Effector memory CD8-positive, alpha-beta T cell (primary cell): ENCODE results near the gene LIMS1.

Experiments
- ATAC-seq: fragments of 150-1000 bp; cut with Tn5 transposase; replicated peaks from 2 replicates; pipeline ENCODE4 v1.10.0; 2021; ENCODE audit warnings: mild to moderate bottlenecking, moderate library complexity
- DNase-seq, 3 experiments: peaks; one replicate each; pipeline ENCODE4 v3.0.0; 2021
- H3K27ac Mint-ChIP-seq, 2 donors: one replicate each; pipeline ENCODE4 v1.8.0; 2022; ENCODE audit warnings: mild to moderate bottlenecking in 2 of 2, mixed read lengths in 2 of 2, moderate library complexity in 2 of 2
- H3K27me3 Mint-ChIP-seq, 2 donors: one replicate each; pipeline ENCODE4 v1.8.0; 2022; ENCODE audit warnings: mixed read lengths in 2 of 2
- H3K36me3 Mint-ChIP-seq: one replicate; pipeline ENCODE4 v1.8.0; 2022; ENCODE audit warnings: mild to moderate bottlenecking, moderate library complexity, mixed read lengths; ENCODE audit not compliant: insufficient read depth
- H3K4me1 Mint-ChIP-seq, 2 donors: one replicate each; pipeline ENCODE4 v1.8.0; 2022; ENCODE audit warnings: low read depth in 2 of 2, mixed read lengths in 2 of 2
- H3K4me3 Mint-ChIP-seq, 2 donors: one replicate each; pipeline ENCODE4 v1.8.0; 2022; ENCODE audit warnings: mild to moderate bottlenecking in 2 of 2, mixed read lengths in 2 of 2, moderate library complexity in 2 of 2
- H3K9me3 Mint-ChIP-seq, 2 donors: one replicate each; pipeline ENCODE4 v1.8.0; 2022; ENCODE audit warnings: mixed read lengths in 2 of 2

The LIMS1 gene

DNA sequence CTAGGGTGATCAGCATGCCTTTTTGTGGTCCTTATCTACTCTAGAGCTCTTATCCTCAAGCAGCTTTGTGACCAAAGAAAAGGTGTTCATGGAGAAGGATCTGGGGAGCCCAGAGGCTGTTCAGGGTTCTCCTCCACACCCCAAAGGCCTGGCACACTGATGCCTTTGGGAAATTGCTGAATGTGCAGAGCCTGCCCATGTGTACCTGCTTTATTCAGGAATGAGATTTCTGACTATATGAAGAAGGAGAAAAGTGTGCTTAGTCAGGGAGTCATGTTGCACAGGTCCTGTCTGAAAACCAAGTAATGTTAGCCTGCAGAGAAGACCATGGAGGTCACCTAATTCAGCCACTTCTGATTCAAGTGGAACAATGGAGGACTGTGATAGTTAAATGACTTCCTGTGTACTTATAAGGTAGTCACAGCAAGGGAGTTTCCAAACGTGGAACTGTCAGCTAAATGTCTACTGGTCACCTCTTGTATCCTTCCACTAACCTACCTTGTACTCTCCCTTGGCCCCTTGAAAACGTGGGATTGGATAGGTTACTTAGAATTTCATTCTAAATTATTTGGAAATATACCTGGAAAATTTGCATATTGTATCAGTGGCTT is 81.3 kb downstream of the LIMS1 start:
- ATAC-seq (no peak), DNase-seq (no peak)
- no peaks in the 10 kb centered on the region for H3K27me3 Mint-ChIP-seq
- H3K9me3 Mint-ChIP-seq = no peaks in the 10 kb centered on the region
- H3K36me3 Mint-ChIP-seq = peaks cover 9% of the 10 kb centered on the region
- peak overlapping the region; percentile 81 to 89 for H3K27ac Mint-ChIP-seq
- peak overlapping the region in 1 of 2 donors; percentile 19 for H3K4me3 Mint-ChIP-seq
- H3K4me1 Mint-ChIP-seq = peaks cover 50 to 80% of the 10 kb centered on the region in 2 donors

DNA sequence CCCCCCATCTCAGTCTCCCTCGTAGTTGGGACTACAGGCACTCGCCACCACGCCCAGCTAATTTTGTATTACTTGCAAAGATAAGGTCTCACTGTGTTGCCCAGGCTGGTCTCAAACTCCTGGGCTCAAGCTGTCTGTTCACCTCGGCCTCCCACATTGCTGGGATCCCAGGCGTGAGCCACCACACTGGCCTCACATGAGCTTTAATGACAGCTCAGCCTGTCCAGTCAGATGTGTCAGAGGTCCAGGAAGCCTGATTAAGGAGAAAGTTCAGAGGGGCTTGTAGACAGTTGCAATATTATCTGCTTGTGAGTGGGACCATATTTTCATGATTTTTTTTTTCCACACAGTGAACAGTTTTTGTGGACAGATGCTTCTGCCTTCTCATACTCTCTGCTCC is 82.0 kb downstream of the LIMS1 start:
- Mint-ChIP-seq H3K4me1 (peaks cover 55 to 79% of the 10 kb centered on the region in 2 donors), H3K27ac (peak overlapping the region in 1 of 2 donors; percentile 89), H3K4me3 (no peak overlapping the region), H3K36me3 (peaks cover 7% of the 10 kb centered on the region), H3K27me3 (no peaks in the 10 kb centered on the region), H3K9me3 (no peaks in the 10 kb centered on the region)
- ATAC-seq (no peak), DNase-seq (no peak)

DNA sequence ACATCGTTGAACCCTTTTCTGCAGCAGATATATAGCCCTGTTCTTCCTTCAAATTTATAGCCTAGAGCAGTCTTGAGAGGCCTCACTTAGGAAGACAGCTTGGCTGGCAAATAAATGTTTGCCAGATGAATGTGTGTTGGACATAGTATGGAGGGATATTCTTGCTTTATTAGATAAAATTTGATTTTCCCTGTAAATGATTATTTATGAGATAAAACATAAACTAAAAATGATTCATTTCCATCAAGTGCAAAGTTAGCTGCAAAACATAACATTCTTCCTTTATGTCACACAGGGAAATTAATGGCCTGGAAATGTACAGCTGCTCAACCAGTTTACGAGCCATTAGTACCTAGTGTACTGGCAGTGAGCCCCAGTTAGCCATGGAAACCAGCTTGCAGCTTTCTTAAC is 82.5 kb downstream of the LIMS1 start:
- Mint-ChIP-seq H3K27ac (peak overlapping the region in 1 of 2 donors; percentile 89), H3K9me3 (no peaks in the 10 kb centered on the region), H3K36me3 (peaks cover 12% of the 10 kb centered on the region), H3K27me3 (no peaks in the 10 kb centered on the region), H3K4me1 (peaks cover 58 to 83% of the 10 kb centered on the region in 2 donors), H3K4me3 (no peak overlapping the region)
- no peak for DNase-seq
- ATAC-seq = no peak

DNA sequence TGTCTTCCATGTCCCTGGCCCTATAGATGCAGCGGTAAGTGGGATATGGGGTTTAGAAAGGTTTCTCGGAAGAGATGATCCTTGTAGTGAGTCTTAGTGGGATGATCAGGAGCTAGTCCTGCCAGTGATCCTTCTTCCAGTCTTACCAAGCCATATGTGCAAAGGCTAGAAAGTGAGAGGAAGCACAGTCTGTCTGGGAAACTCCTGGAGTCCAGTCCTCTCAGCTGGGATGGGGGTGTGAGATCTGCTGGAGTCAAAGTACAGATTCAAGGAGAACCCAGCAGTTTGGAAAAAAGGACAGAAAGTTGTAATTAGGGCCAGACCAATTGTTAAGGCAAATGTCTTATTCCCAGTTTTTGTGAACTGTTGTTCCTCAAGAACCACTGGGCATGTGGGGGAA is 83.3 kb downstream of the LIMS1 start:
- H3K9me3 Mint-ChIP-seq = no peaks in the 10 kb centered on the region
- H3K36me3 Mint-ChIP-seq = peaks cover 13% of the 10 kb centered on the region
- peaks cover 52 to 77% of the 10 kb centered on the region in 2 donors for H3K4me1 Mint-ChIP-seq
- H3K27ac Mint-ChIP-seq = peak overlapping the region in 1 of 2 donors; percentile 47
- DNase-seq (no peak), ATAC-seq (no peak)
- no peaks in the 10 kb centered on the region for H3K27me3 Mint-ChIP-seq
- H3K4me3 Mint-ChIP-seq = no peak overlapping the region

DNA sequence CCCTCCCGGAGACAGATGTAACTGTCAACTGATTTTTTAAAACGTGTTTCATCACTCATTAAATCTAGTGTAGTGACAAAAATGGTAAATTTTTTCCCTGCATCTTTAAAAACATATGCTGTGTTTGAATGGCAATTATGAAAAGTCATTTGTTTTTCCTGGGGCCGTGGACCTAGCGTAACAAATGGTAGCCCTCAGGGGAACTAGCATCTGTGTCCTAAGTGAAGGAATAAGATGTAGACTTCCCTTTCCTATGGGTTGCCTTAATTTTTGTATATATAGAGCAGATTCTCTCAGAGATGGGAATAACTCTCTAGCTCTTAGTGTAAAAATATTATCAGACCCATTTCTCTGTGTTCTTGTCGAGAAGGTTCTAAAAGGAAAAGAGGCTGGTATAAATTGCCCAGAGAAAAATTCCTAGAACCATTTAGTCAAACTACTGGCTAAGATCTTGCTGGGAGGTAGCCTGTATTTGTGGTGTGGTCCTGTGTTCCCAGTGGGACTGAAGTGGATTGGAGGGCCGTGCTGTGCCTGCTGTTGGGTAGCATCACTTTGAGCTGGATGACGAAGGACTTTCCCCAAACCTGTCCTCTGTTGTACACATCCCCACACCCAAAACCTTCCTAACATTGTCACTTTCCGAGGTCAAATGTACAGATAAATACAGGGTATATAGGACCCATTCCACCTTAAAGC is 85.8 kb downstream of the LIMS1 start:
- peaks cover 9% of the 10 kb centered on the region for H3K36me3 Mint-ChIP-seq
- ATAC-seq (no peak), DNase-seq (no peak)
- H3K9me3 Mint-ChIP-seq = no peaks in the 10 kb centered on the region
- peak overlapping the region; percentile 90 to 93 for H3K27ac Mint-ChIP-seq
- H3K4me1 Mint-ChIP-seq = peaks cover 37 to 57% of the 10 kb centered on the region in 2 donors
- H3K4me3 Mint-ChIP-seq = peak overlapping the region; percentile 27 to 86
- H3K27me3 Mint-ChIP-seq = no peaks in the 10 kb centered on the region

DNA sequence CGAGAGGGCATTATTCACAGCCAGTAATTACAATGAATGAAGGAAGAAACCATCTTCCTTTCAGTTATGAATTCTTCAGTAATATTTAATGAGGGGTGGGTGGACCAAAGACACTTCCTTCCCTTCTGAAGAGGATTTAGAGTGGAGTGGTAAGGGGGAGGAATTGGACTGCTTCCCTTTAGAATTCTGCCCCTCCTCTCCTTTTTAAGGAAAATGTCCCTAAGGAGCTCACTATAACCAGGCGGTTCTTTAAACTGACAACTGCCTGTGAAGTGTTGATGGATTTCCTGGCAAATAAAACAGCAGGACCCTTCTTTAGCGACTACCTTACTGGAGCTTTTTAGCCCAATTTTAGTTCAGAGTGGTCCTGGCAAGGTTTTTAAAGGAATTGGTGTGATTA is 86.4 kb downstream of the LIMS1 start:
- Mint-ChIP-seq H3K4me3 (peak overlapping the region; percentile 82 to 86), H3K27me3 (no peaks in the 10 kb centered on the region), H3K4me1 (peaks cover 36 to 58% of the 10 kb centered on the region in 2 donors), H3K36me3 (peaks cover 9% of the 10 kb centered on the region), H3K9me3 (no peaks in the 10 kb centered on the region), H3K27ac (peak overlapping the region; percentile 90 to 93)
- DNase-seq = no peak
- ATAC-seq = no peak

DNA sequence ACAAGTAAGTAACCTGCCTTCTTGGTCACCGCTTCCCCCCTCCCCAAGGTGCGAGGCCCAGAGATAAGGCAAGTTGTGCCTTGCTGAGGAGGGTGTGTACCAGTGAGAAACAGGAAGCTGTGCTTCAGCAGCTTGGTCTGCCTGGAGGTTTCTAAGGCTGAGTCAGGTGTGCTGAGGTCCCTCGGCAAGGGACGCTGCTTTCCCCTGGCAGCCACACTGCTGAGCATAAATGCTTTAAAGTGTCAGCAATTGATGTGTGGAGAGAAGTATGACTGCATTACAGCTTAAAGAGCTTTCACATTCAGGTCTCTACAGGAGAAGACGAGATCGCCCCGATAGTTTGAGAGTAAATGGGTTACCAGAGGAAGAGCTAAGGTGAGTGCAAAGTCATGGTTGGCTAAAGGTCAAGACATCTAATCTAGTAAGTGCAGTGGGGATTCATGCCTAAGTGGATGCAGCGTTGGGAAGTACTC is 86.9 kb downstream of the LIMS1 start:
- Mint-ChIP-seq H3K4me3 (peak overlapping the region; percentile 82 to 86), H3K4me1 (peaks cover 33 to 57% of the 10 kb centered on the region in 2 donors), H3K27ac (peak overlapping the region; percentile 90 to 93), H3K36me3 (peaks cover 9% of the 10 kb centered on the region), H3K9me3 (no peaks in the 10 kb centered on the region), H3K27me3 (no peaks in the 10 kb centered on the region)
- ATAC-seq = peak; percentile 98
- peak; percentile 58 to 66 (median 58) for DNase-seq

DNA sequence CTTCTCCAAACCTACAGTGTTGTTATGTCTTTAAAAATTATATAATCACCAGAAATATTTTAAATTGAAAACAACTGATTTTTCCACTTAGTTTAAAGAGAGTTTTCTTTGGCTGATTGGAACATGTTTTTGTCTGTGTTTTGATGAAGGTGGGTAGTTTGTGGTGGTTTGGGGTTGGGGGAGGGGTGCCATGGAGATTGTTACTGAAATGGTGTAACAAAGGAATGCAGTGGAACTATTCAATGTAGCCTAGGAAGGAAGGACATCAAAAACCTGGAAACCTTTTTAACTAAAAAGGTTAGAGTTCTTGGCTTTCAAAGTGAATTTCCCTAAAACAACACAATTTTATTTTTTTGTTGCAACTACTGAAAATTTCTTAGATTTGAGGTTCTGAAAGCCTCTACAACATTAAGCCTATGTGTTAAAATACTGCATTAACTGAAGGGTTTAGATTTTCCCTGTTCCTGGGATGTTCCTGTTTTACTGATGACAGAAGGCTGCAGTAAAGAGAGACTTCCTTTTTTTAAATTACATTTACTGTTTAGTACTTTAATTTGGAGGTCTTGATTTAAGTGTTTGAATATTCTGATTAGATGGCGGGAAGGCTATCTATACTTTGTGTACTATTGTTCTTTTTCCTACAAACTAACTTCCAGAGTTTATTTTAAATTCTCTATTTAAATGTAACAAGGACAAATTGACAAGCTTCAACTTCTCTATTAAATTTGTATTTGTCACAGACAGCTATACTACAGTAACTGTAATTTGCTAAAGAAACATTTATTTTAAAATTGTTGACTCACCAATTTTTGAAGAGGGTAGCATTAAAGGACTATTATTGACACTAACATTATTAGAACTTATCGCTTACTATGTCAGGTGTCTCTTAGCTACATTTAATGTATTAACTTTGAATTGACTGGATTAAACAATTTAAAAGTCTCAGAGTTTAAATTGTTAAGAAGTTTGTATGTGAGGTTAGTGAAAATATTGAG is 87.7 kb downstream of the LIMS1 start:
- no peaks in the 10 kb centered on the region for H3K9me3 Mint-ChIP-seq
- peaks cover 9% of the 10 kb centered on the region for H3K36me3 Mint-ChIP-seq
- H3K27ac Mint-ChIP-seq = peak overlapping the region; percentile 90 to 93
- DNase-seq = no peak
- H3K4me3 Mint-ChIP-seq = peak overlapping the region; percentile 82 to 86
- no peaks in the 10 kb centered on the region for H3K27me3 Mint-ChIP-seq
- ATAC-seq = no peak
- peaks cover 33 to 56% of the 10 kb centered on the region in 2 donors for H3K4me1 Mint-ChIP-seq

DNA sequence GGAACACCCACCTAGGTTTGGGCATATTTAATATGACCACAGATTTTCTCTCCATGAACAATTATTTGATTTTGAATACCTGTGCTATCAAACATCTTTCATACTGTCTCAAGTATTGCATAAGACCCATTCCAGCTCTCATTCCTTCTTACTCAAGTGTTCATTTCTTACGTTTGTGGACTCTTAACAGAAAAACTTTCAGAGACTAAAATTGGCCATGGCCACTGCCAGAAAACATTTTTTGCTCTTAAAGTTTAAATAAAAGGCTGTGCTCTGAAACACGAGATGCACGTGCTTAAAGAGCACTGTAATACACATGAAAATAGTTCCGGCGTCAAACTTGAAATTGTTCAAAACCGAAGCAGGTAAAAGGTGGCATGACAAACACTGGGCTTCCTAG is 89.3 kb downstream of the LIMS1 start:
- Mint-ChIP-seq H3K4me3 (peak overlapping the region; percentile 40 to 86), H3K36me3 (peaks cover 9% of the 10 kb centered on the region), H3K27me3 (no peaks in the 10 kb centered on the region), H3K27ac (peak overlapping the region; percentile 67 to 89), H3K9me3 (no peaks in the 10 kb centered on the region), H3K4me1 (peaks cover 25 to 49% of the 10 kb centered on the region in 2 donors)
- ATAC-seq (no peak), DNase-seq (no peak)

DNA sequence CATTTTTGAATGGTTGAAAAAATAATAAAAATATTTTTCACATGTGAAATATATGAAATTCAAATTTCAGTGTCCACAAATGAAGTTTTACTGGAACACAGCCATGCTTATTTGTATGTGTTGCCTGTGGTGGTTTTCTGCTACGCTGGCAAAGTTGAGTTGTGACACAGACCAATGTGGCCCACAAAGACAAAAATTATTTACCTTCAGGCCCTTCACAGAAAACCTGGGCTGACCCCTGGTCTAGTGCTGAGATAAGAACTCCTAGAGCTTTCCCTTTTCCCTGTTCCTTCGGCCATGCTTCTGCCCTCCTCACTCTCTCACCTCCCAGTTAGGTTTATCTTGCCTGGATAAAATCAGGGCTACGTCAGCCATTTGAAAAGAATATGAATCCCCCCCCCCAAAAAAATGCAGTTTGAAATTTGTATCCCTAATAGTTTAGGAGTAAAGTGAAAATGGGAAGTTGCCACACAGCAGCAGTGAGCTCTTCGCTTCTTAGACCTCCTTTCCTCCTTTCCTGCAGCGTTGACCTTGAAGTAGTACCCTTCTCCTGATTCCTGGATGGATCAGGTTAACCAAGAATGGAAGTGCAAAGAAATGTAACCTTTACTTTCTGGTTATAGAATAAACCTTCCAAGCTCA is 91.0 kb downstream of the LIMS1 start:
- no peak for ATAC-seq
- DNase-seq = no peak
- H3K9me3 Mint-ChIP-seq = no peaks in the 10 kb centered on the region
- peaks cover 27 to 51% of the 10 kb centered on the region in 2 donors for H3K4me1 Mint-ChIP-seq
- peak overlapping the region; percentile 33 to 79 for H3K27ac Mint-ChIP-seq
- peaks cover 13% of the 10 kb centered on the region for H3K36me3 Mint-ChIP-seq
- H3K27me3 Mint-ChIP-seq = no peaks in the 10 kb centered on the region
- peak overlapping the region; percentile 38 to 55 for H3K4me3 Mint-ChIP-seq

DNA sequence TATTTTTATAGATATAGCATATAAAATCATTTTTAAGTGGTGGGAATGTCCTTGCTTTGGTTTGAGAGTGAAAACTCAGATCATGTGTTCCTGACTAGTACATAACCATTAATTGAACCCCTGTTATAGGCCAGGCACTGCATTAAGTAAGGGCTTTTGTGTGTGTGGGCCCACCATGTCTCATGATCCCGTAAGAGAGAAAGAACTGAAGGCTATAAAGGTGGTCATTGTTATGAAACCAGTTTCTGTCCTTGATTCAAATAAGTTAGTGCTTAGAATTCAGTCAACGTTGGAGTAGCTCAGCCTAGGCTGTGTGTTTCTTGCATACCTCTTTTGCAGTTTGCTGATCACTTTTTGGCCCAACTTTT is 91.5 kb downstream of the LIMS1 start:
- no peak for ATAC-seq
- Mint-ChIP-seq H3K27me3 (no peaks in the 10 kb centered on the region), H3K4me3 (peak overlapping the region; percentile 38 to 55), H3K36me3 (peaks cover 13% of the 10 kb centered on the region), H3K27ac (peak overlapping the region; percentile 33 to 79), H3K9me3 (no peaks in the 10 kb centered on the region), H3K4me1 (peaks cover 25 to 49% of the 10 kb centered on the region in 2 donors)
- DNase-seq = no peak

DNA sequence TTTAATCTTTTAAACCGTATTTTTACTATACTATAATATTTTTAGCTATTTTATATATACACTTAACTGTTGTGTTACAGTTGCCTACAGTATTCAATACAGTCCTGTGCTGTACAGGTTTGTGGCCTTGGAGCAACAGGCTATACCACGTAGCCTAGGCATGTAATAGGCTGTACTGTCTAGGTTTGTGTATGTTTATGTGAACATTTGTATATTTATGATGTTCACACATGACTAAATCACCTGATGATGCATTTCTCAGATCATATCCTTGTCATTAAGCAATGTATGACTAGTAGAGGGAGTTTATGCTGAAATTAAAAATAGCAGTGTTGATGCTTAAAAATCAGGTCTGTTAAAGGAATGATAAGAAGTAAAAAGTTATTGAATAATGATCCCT is 92.7 kb downstream of the LIMS1 start:
- ATAC-seq (peak; percentile 16), DNase-seq (no peak)
- Mint-ChIP-seq H3K4me3 (no peak overlapping the region), H3K4me1 (peaks cover 21 to 46% of the 10 kb centered on the region in 2 donors), H3K27me3 (no peaks in the 10 kb centered on the region), H3K36me3 (peaks cover 4% of the 10 kb centered on the region), H3K27ac (no peak overlapping the region), H3K9me3 (no peaks in the 10 kb centered on the region)
